NCI-H226 (cell line): ENCODE measurements around the gene DPEP2.
A peak's percentile ranks its signal among the peaks of the same experiment; 100 is the strongest.
"Not testable (repeated sequence)": the region's sequence is repeated elsewhere in the genome, so short reads cannot be mapped to it uniquely, and the experiment has no call there.

Experiments used
- DNase-seq: peaks from one replicate; pipeline ENCODE4 v3.0.0-alpha.2; 2015

The DPEP2 gene

DNA sequence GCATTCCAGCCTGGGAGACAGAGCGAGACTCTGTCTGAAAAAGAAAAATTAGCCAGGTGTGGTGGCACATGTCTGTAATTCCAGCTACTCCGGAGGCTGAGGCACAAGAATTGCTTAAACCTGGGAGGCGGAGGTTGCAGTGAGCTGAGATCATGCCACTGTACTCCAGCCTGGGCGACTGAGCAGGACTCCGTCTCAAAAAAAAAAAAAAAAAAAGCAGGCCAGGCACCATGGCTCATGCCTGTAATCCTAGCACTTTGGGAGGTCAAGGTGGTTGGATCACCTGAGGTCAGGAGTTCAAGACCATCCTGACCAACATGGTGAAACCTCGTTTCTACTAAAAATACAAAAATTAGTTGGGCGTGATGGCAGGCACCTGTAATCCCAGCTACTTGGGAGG, 27.0 kb downstream of the DPEP2 start:
- DNase-seq: not testable (repeated sequence)

GRCh38 chr16:67971111-67971510, 28.2 kb downstream of the DPEP2 start:
- DNase-seq: no peak

DNA sequence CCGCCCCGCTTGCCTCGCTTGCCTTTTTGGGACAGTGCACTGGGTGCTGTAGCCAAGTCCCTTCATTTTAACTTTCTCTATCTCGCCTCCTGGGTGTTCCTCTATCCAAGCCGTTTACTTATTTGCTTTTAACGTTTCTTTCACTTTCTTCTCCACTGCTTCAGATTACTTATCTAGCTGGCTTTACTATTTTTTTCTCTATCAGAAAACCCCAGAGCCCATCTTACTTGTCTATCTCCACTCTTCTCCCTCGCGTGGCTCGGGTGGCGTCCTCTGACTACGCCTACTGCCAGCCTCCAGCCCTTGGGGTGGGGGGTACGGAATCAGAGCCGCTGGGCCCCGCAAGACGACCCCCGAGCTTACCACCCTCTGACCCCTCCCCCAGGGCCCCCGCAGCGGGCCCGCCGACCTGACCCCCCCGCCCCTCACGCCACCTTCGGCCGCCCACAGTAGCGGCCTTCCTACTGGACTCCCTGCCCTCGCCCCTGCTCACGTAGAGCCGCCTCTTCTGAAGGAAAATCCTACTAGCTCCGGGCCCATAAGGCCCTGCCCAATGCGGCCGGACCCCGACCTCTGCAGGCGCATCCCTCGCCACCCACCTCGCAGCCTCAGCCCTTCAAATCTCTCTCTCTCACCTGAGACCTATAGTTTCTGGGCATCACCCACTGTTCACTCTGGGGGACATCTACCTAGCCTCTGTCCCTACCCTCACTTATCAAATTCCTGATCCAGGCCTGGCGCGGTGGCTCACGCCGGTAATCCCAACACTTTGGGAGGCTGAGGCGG, 29.8 kb downstream of the DPEP2 start:
- no peak for DNase-seq

GRCh38 chr16:67968400-67969253, 30.7 kb downstream of the DPEP2 start, which contains the start of gene SLC12A4:
TSS of gene SLC12A4 (minus strand) at chr16:67968637. CDS start at chr16:67968553, 84 bp downstream.
- peak; percentile 71 for DNase-seq

DNA sequence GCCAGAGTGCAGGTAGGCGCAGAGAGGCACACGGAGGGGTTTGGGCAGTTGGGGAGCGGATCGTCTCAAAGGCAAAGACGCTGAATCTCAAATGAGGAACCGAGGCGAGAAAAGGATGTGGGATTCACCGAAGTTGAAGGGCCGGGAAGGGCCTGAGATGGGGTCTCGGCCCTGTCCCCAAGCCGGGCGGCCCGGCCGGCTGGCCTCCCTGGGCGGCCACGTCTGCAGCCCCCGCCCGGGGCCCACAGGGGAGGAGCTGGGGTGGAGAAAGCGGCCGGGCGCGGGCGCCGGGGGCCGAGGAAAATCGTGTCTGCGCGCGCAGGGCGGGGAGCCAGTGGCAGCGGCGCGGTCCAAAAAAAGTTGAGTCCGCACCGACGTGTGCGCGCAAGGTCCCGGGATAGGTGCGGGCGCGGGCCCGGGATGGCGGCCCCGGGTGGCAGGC, 31.3 kb downstream of the DPEP2 start:
- no peak for DNase-seq

DNA sequence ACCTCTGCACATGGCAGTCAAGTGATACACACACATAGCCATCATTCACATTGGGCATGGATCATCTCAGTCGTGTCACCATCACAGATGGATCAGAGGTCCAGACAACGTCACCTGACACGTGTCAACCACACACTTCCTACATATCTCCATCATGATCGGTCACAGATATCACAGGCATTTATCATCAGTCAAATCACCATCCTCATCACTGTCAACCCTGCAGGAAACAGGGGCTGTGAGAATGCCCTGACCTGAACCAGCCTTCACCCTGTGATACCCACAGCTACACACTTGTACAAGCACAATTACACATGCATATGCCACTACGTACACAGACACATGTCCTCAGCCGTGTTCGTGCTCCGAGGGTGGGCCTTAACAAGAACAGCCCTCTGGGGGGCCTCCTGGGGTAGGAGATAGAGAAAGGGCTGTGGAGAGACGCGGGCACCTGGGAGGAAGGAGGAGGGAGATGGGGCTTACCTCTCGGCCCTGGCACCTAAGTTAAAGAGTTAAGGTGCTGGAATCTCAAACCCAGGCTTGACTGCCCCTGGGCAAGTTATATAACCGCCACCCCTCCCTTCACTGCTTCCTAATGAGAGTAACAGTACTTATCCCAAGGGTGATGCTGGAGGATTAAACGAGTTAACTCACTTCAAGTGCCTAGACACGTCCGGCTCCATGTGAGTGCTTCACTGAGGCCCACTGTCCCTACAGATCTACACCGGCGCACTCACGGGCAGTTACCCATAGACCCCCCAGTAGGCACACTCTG, 31.9 kb downstream of the DPEP2 start:
- DNase-seq: no peak

DNA sequence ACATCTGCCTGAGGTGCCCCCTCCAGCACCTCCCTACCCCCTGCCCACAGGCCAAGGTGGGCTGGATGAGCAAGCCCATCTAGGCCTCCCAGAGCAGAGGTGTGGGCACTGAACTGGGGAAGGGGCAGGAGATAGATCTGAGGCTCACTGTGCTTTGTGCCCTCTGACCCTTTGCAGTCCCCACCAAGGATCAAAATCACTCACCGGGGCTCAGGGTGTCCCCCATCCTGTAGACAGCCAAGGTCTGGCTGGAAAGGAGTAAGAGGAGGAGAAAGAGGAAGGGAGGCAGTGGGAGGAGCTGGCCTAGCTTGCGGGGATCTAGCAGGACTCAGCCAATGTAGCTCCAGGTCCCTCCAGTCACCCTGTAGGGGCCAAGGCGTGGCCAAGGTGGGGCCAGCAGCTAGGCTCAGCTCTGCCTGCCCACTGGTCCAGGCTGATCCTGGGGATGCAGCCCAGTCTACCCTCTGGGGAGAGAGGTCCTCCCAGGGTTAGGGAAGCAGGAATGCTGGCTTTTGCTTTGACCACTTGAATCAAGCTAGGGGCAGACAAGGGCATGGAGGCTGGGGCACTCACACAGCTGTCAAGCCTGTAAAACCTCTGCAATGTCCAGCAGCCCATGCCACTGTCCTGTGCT, 32.6 kb downstream of the DPEP2 start:
- DNase-seq: peak; percentile 78

DNA sequence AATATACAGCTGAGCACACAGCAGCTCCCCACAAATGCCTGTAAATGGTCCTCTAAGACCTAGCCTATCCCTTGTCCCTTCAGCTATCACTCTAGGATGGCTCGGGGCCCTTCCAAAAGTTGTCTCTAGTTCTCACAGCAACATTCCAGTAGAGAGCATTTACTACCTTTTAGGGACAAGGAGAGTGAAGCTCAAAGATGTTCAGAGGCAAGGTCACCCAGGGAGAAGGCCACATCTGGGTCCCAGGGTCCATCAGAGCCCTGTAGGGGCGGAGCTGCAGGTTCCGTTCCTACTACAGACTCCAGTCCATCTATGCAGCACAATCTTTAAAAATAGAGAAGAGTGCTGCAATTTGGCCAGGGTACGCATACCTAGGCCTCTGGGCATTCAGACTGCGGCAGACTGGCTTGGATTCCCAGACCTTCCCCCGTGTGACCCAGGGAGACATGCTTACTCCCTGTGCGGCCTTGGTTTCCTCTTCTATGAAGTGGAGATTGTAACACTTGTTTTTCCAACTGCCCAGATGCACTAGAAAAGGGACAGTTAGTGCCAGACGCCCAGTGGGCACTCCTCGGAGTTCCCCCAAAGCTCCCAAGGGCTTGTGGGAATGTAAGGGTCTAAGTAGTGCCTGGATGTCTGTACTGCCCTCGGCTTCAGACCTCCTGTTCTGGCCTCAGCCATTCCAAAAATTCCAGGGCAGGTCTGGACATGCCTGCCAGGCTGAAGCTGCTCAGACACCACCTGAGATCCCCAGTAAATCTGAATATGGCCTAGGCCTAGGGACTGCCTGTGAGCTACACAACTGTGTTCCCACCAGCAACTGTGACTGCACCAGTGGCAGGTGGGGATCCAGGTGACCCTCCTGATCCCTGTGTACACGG, 33.4 kb downstream of the DPEP2 start:
- DNase-seq: no peak

GRCh38 chr16:67964477-67965131, 34.7 kb downstream of the DPEP2 start:
- DNase-seq: no peak

GRCh38 chr16:67963662-67964321, 35.5 kb downstream of the DPEP2 start:
- DNase-seq: no peak

DNA sequence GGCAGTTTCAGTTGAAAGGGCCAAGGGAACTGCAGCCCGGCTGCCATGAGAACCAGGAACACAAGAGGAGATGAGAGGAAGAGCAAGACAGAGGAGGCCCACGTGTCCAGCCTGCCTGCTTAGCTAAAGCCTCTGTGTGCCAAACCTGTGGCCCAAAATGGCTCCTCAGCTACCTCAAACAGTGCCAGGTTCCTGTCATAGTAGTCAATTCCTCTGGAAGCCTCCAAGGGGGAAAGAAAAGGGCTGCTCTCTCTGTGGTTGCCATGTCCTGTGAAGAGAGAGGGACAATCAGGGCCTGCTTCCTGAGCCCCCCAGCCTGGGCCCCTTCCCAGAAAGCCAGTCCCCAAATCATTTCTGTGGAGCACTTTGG, 36.0 kb downstream of the DPEP2 start:
- no peak for DNase-seq

GRCh38 chr16:67962135-67962534, 37.1 kb downstream of the DPEP2 start:
- no peak for DNase-seq

DNA sequence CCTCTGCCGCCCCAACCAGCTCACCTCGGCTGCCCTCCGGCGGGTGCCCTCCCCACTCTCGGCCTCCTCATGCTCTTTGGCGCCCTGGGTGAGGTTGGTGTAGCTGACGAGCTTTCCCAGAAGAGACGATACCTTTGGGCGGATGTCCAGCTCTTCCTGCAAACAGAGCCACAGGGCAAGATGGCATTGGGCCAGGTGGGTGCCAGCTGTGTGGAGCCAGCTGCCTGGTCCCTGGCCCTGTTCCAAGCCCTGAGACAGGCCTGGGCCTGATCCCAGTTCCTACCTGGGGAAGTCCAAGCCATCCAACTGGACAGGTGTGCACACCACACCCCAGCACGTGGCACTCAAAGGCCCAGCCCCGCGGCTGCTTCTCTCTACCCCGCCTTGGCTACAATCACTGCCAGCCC, 37.7 kb downstream of the DPEP2 start:
- no peak for DNase-seq

DNA sequence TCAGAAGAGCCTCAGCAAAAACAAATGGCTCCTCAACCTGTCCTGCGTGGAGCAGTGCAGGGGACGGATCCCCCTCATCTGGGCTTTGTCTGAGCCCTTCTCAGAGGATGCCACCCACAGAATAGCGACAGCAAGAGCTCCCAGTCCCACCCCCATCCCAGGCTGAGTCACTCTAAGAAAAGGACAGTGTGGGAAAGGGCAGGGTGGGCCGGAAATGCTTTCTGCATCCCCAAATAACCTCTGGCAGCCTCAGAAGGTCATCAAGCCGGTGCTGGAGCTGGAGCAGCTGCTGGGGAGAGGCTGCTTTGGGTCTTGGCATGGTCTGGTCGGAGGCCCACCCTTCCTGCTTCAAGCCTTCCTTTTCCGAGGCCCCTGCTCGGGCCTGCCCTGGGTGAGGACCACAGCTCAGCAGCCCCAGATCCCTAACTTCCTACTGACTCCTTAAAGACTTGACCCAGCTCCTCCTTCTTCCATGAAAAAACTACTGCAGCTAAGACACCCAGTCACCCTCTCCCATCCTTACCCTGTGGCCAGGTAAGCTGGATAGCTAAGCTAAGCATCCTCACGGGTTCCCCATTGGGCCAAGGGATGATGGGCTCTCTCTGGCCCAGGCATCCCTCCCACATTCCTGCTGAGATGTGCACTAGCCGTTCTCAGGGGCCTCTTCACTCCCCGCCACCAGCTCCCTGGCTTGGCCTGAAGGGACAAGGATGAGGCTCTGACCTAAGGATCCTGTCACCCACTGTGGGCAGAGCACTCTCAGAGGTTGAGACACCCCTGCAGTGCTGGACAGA, 39.6 kb downstream of the DPEP2 start:
- DNase-seq: no peak

DNA sequence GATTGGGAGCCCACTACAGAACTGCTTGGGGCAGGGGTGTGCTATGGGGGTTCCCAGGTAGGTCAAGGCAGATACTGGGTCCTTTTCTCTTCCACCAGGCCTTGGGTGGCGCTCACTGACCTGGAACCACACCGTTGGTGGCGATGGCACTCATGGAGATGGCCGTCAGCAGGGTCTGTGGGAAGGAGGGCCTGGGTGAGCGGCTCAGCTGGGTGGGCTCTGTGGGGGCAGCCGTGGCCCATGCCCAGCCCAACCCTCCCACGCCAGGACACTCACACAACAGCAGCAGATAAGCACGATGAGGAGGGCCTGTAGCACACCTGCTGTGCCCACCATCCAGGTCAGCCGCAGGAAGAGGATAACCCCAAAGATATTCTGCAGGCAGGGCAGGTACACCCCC, 41.7 kb downstream of the DPEP2 start:
- DNase-seq: peak; percentile 1

GRCh38 chr16:67954421-67955196, 44.7 kb downstream of the DPEP2 start:
- peak; percentile 0 for DNase-seq

DNA sequence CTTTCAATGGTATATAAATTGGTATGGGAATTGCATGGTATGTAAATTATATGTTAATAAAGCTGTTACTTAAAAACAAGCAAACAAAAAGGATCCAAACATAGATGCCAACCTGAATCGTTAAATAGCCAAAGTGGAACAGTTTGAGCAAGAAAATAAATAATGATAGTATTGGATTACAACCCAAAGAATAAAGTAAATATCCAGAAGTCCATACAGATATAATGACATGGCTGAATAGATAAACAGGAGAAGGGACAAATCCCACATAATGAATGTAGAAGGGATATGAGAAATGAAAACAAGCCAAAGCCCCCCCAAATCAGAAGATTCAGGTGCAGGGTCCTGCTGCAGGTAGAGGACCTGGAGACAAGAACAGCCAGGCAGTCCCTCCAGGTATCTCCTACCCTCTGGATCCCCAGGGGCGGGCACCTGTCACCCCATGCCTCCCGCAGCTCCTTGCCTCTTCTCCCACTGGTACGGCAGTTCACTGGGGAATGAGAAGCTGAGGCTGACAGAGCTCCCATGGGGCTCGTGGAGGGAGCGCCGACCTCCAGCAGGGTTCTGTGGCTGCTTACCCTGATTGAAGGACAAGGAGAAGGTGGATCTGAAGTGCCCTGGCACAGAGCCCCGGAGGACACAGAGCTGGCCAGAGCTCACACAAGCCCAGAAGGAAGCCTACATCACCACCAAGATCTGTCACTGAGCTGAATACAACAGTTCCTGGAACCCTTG, 45.5 kb downstream of the DPEP2 start:
- DNase-seq: no peak

GRCh38 chr16:67951485-67951884, 47.8 kb downstream of the DPEP2 start:
- DNase-seq: no peak
